GM12874 (cell line): ENCODE results near the gene GNG7.

Experiments used
- TF ChIP-seq, protein P1 (sequence below): IDR thresholded peaks from 2 replicates; pipeline ENCODE4 v1.5.1; 2011; ENCODE audit warnings: low read depth, mild to moderate bottlenecking, control low read depth, low read length, moderate library complexity; ENCODE audit not compliant: insufficient read depth

GNG7 gene

DNA sequence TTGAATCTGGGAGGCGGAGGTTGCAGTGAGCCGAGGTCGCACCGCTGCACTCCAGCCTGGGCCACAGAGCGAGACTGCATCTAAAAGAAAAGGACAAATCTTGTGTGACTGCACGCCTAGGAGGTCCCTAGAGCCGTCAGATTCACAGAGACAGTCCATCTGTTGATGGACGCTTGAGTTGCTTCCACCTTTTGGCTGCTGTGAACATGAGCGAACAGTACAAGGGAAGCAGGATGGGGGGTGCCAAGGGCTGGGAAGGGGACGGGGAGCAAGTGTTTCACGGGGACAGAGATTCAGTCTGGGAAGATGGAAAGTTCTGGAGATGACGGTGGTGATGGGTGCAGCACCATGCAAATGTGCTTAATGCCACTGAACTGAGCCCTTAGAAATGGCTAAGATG, 78.7 kb downstream of the GNG7 start:
- TF ChIP-seq, protein P1, sequence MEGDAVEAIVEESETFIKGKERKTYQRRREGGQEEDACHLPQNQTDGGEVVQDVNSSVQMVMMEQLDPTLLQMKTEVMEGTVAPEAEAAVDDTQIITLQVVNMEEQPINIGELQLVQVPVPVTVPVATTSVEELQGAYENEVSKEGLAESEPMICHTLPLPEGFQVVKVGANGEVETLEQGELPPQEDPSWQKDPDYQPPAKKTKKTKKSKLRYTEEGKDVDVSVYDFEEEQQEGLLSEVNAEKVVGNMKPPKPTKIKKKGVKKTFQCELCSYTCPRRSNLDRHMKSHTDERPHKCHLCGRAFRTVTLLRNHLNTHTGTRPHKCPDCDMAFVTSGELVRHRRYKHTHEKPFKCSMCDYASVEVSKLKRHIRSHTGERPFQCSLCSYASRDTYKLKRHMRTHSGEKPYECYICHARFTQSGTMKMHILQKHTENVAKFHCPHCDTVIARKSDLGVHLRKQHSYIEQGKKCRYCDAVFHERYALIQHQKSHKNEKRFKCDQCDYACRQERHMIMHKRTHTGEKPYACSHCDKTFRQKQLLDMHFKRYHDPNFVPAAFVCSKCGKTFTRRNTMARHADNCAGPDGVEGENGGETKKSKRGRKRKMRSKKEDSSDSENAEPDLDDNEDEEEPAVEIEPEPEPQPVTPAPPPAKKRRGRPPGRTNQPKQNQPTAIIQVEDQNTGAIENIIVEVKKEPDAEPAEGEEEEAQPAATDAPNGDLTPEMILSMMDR: no peak

DNA sequence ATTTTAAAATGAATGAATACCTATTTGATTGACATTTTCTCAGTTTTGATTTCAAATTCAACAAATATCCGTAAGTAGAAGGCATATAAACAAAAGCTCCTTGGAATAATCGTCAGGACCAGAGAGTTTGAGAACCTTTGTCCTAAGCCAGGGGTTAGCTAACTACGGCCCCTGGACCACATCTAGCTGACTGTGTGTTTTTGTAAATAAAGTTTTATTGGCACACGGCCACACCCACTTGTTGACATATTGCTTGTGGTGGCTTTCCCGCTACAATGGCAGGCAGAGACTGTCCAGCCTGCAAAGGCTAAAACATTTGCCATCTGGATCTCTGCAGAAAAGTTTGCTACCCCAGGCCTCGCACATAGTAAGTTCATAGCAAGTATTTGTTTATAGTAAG, 83.4 kb downstream of the GNG7 start:
- TF ChIP-seq, protein P1: no peak

DNA sequence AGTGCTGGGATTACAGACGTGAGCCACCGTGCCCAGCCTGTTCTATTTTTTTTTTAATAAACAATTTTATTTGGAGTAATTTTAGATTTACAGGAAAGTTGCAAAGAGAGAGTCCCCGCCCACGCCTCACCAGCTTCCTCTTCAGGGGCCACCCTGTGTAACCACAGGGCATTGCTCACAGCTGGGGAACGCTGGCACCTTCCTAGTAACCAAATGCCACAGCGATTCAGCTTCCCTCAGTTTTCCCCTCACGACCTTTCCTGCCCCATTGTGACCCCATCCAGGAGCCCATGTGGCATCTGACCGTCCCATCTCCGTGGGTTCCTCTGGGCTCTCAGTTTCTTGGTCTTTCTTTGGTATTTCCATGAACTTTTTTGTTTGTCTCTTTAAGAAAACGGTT, 83.9 kb downstream of the GNG7 start:
- TF ChIP-seq, protein P1: no peak

DNA sequence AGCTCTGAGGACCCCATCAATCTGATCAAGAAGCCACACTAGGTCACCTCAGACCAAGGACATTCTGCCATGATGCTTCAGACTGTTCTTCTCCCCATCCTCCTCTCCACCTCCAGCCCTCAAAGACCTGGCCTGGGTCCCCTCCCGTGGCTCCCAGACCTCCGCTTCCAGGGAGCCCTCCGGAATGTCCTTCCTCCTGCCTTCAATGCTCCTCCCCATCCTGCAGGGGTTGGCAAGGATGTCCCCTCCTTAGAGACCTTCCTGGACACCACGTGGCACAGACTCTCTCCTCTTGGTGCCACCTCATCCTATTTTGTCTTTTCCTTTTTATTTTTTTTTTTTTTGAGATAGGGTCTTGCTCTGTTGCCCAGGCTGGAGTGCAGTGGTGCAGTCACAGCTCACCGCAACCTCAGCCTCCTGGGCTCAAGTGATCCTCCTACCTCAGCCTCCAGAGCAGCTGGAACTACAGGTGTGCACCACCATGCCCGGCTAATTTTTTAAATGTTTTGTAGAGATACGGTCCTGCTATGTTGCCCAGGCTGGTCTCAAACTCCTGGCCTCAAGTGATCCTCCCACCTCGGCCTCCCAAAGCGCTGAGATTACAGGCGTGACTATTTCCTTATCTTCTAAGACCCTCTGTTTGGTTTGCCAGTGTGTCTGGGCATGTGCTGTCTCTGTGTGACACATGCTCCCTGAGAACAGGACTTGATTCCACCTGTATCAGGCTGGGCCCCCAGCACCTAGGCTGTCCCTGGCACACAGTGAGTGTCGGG, 84.9 kb downstream of the GNG7 start:
- TF ChIP-seq, protein P1: no peak

DNA sequence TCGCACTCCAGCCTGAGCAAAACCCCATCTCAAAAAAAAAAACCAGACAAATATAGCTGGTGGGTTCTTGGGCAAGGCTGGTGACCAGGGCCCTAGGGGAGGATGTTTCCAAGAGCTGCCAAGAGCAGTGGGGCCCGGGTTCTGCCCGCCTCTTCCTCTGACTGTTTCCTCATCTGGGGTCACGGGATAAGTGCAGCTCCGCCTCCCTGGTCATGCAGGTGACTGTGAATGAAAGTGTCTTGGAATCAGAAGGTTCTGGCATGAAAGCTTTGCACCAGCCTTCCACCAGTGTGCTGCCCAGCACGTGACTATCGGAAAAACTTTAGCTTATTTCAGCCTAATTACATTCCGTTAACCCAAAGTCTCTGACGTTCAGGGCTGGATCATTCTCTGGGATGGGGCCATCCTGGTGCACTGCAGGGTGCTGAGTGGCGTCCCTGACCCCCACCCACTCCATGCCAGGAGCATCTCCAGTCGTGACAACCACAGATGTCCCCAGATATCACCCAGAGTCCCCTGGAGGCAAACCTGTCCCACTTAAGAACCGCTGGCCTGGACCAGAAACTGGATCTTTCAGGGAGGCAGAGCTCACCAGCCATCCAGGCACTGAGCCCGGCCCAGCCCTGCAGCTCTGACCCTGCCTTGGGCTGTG, 85.6 kb downstream of the GNG7 start:
- TF ChIP-seq, protein P1: no peak

DNA sequence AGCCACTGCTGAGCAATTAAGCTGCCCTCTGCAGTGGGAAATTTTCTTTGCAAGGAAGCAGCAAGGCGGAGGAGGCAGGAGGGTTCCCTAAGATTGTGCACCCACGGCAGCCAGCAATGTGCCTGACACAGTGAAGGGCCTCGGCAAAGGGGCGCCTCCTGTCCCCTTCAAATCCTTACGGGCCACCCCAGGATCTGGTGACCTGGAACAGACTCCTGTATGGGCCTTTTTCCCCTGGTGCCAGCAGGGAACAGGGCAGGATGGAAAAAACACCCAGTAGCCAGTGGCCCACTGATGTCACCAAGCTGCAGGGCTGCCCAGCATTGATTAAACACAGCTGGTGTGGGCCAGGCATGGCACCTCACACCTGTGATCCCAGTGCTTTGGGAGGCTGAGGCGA, 86.7 kb downstream of the GNG7 start:
- TF ChIP-seq, protein P1: no peak

DNA sequence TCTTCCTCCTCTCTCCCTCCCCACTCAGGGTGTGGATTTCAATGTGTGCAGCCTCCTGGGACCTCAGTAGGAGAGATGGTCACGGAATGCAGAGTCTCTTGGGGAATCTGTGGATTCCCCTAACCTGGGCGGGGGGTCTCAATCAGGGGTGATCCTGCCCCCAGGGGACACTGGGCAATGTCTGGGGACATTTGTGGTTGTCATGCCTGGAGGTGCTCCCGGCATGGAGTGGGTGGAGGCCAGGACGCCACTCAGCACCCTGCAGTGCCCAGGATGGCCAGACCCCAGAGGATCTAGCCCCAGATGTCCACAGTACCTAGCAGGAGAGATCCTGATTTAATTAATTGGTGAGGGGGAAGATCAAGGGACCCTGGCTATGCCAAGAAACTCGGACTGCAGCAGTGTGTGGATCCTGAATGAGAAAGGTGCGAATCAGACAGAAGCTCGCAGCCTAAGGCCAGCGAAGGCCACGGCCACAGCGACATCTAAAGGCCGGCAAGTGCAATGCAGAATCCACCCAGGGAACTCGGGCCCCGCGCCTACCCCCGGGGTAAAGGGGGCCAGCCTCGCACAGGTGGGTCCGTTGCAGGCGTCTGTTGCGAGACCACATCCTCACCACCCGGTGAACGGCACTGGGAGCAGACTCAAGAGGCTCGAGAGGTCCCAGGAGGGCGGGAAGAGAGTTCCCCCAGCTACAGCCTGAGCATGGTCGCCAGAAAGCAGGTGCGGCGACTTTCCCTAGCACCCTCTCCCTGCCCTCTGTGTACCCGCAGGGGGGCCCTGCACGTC, 88.8 kb downstream of the GNG7 start:
- TF ChIP-seq, protein P1: peak; percentile 97
